GM10266 (cell line): ENCODE data around the gene TSPAN16.
"Not testable (repeated sequence)": the region's sequence is repeated elsewhere in the genome, so short reads cannot be mapped to it uniquely, and the experiment has no call there.

Source experiments
- DNase-seq: peaks from one replicate; pipeline ENCODE4 v3.0.0; 2012; ENCODE audit errors: extremely low spot score
- TF ChIP-seq, protein P1 (sequence below): IDR thresholded peaks from 2 replicates; pipeline ENCODE4 v1.5.1; 2012; ENCODE audit warnings: mild to moderate bottlenecking, low read depth; ENCODE audit not compliant: control insufficient read depth, insufficient read depth; ENCODE audit errors: missing control alignments

TSPAN16 gene

DNA sequence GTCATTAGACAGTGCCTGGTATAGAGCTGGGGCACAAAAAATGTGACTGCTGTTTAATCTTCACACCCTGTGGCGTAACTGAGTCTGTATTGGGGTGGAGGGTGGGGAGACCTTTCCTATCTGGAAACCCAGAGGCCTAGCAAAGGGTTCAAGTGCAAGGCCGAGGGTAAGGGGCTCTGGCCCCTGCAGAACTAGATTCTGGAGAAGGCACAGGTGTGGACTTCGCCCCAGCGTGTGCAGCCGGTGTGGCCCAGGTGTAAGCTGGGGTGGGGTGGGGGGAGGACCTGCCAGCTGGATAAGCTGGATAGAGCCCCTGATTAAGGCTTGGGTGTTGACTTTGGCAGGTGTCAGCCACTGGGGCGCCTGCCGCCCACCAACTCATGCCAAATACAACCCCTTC lies 42.2 kb downstream of the TSPAN16 start:
- DNase-seq: no peak
- TF ChIP-seq, protein P1, sequence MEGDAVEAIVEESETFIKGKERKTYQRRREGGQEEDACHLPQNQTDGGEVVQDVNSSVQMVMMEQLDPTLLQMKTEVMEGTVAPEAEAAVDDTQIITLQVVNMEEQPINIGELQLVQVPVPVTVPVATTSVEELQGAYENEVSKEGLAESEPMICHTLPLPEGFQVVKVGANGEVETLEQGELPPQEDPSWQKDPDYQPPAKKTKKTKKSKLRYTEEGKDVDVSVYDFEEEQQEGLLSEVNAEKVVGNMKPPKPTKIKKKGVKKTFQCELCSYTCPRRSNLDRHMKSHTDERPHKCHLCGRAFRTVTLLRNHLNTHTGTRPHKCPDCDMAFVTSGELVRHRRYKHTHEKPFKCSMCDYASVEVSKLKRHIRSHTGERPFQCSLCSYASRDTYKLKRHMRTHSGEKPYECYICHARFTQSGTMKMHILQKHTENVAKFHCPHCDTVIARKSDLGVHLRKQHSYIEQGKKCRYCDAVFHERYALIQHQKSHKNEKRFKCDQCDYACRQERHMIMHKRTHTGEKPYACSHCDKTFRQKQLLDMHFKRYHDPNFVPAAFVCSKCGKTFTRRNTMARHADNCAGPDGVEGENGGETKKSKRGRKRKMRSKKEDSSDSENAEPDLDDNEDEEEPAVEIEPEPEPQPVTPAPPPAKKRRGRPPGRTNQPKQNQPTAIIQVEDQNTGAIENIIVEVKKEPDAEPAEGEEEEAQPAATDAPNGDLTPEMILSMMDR: no peak

DNA sequence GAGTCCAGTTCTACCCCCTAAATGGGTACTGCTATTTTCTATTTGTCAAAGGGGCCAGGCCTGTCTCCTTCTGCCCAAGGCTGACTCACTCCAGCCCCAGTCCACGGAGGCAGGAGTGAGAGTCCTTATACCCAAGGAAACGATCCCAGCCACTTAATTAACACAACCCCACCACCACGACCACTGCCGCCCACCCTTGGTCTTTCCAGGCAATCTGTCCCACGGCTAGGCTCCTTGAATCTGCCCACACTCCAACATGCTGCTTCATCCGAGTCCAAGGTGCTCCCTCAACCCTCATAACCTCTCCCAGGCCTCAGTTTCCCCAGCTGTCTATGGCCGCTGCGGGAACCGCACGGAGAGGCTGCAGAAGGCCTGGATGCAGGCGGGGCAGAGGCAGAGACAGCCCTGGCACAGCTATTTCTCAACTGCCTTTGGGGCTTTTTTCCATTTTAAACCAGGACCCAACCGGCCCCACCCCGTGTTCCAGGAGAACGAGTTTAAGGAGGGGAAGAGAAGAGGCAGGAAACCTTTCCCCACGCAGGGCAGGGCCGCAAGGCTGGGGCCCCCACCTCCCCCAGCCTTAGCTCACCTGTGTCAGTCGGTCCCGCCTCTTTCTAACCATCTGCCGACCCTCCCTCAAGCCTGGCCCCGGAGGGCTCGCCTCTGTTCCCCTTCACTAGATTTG lies 42.8 kb downstream of the TSPAN16 start:
- TF ChIP-seq, protein P1: no peak
- DNase-seq: no peak

DNA sequence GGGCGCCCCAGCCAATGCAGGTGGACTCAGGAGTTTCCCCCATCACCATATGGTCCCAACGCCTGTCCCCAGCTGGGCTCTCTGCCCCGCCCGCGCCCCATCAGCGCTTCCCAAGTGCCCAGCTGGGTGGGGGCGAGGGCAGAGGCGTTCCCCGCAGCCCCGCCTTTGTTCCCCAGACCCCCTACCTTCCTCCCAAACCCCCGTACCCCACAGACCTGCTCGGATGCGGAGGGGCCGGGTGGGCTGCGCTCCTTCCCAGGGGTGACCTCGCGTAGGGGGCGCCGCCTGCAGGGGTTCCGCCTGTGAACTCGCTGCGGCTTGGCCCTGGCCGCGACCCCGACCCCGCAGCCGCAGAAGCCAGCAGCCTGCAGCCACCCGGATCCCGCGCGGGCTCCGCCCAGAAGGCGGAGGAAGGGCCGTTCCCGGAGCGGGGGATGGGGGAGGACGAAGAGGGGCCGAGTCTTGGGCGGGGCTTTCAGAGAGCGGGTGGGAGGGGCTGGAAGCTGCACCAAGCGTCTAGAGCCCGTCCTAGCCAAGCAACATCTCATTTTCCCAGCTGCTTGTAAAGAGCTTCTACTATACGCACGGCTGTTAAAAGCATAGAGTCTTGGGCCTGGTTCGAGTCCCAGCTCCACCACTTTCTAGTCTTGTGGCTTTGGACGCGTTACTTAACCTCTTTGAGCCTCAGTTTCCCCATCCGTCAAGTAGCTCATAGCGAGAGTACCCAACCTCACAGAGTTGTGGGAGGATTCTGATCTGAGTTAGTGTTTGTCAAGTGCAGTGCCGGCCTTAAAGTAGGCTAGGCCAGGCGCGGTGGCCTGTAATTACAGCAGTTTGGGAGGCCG lies 43.5 kb downstream of the TSPAN16 start, which contains the start of gene RAB3D:
TSS of gene RAB3D (minus strand) at position 404 of the 845 bp plus-strand sequence. CDS start 2,258 bp downstream, outside the sequence.
- TF ChIP-seq, protein P1: no peak
- DNase-seq: peak; percentile 95

DNA sequence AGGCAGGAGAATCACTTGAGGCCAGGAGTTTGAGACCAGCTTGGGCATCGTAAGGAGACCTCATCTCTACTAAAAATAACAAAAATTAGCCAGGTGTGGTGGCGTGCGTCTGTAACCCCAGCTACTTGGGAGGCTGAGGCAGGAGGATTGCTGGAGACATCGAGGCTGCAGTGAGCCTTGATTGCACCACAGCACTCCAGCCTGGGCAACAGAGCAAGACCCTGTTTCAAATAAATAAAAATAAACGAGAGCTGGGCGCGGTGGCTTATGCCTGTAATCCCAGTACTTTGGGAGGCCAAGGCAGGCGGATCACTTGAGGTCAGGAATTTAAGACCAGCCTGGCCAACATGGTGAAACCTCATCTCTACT lies 44.1 kb downstream of the TSPAN16 start:
- DNase-seq: not testable (repeated sequence)

DNA sequence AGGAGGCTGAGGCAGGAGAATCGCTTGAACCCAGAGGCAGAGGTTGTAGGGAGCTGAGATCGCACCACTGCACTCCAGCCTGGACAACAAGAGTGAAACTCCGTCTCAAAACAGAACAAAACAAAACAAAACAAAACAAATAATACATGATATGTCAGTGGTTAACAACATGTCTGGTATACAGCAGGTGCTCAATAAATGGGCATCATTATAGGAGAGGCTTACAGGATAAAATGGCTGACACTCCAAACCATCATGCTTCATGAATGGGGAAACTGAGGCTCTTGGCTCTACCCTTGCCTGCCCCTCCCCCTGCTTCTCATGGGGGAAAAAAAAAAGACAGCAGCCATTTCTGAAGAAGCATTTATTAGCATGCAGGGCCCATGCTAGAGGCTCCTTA lies 46.5 kb downstream of the TSPAN16 start:
- TF ChIP-seq, protein P1: no peak
- DNase-seq: no peak

DNA sequence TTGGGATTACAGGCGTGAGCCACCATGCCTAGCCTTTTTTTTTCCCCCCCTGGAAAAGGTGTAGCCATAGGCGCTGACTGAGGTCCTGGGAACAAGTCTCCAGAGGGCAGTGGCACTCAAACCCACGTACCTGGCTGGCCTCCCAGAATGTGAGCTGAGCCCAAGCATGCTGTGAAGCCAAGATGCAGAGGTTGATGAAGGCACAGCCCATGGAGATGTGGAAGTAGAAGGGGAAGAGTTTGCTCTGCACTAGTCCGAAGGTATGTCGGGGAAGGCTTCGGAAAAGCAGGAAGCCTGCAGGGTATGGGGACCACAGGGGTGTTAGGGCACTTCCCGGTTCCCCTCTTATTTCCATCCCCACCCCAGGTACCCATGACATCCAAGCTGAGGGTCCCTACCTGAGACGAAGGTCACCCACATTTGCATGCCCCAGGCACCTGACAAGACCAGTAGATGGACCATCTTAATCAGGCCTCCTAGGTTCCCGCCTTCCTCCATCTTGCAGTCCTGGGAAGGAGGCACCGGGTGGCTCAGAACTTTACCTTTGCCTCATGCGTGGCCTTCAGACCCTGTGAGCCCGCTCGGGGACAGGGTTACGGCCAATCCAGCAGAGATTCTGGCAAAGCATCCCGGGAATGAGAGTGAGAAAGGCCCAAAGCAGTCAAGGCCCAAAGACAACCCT lies 49.3 kb downstream of the TSPAN16 start:
- TF ChIP-seq, protein P1: no peak
- no peak for DNase-seq

DNA sequence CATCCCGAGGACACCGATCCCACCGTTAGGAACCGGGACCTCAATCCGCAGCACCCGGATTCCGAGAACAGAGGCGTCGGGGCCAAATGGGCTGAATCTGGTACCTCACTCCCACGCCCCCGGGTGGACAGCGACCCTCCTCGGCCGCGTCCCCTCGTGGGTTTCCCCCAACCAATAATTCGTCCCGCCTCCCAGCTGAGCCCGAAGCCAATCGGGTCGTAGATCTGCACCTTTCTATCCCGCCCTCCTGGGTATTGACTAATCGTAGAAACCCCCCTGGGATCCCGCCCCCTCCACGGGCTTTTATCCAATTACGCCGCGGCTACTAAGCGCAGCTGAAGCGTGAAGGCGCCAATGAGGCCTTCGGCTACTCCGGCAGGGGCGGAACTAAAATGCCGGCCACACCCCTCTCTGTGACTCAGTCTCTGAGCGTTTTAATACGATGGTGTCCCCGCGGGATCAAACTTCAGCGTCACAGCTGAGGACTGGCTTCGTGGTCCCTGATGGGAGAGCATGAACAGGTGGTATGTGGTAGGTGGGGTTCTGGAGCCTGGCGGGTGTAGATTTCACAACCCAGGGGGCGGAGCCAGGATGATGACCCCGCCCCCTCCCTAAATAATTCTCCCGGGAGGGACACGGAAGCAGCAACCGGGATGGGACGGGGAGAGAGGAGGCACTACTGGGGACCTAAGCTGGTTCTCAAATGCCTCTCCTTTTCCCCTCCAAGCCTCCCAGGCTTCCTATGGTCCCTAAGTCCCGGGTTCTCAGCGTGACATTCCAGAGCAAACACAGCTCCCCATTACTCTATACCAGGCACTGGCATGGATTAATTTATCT lies 50.4 kb downstream of the TSPAN16 start, which contains the start of the genes CCDC159 and TMEM205:
TSS of gene CCDC159 (plus strand) at position 416 of the 837 bp plus-strand sequence. CDS start at position 504, 88 bp downstream.
TSS of gene TMEM205 (minus strand) at position 165 of the 837 bp plus-strand sequence. CDS start 649 bp downstream, outside the sequence.
- TF ChIP-seq, protein P1: peak; percentile 29
- DNase-seq: peak; percentile 97
